Nephron progenitor cell (in vitro differentiated cells): ENCODE data around the gene IVD.

Experiments used
- DNase-seq: peaks from one replicate; pipeline ENCODE4 v3.0.0; 2021
- H3K27ac Mint-ChIP-seq: 2 replicates; pipeline ENCODE4 v1.8.0; 2021; ENCODE audit warnings: mild to moderate bottlenecking, moderate library complexity, mixed read lengths
- H3K27me3 Mint-ChIP-seq: 2 replicates; pipeline ENCODE4 v1.8.0; 2021; ENCODE audit warnings: mild to moderate bottlenecking, low read depth, mixed read lengths; ENCODE audit not compliant: poor library complexity
- H3K36me3 Mint-ChIP-seq: 2 replicates; pipeline ENCODE4 v1.8.0; 2021; ENCODE audit warnings: low read depth, mixed read lengths
- H3K4me1 Mint-ChIP-seq: 2 replicates; pipeline ENCODE4 v1.8.0; 2021; ENCODE audit warnings: mixed read lengths
- H3K4me3 Mint-ChIP-seq: 2 replicates; pipeline ENCODE4 v1.8.0; 2021; ENCODE audit warnings: mild to moderate bottlenecking, moderate library complexity, mixed read lengths
- H3K9me3 Mint-ChIP-seq: 2 replicates; pipeline ENCODE4 v1.8.0; 2021; ENCODE audit warnings: mild to moderate bottlenecking, moderate library complexity, mixed read lengths
- CTCF ChIP-seq: fragments of 200-600 bp; sonication (generic); IDR thresholded peaks from 2 replicates; pipeline ENCODE4 v1.5.0; 2021; ENCODE audit warnings: antibody characterized with exemption

Gene IVD

GRCh38 chr15:40409366-40409765 lies 3.8 kb downstream of the IVD start:
- TF ChIP-seq CTCF, result no peak
- Mint-ChIP-seq H3K4me1 (peaks cover 34% of the 10 kb centered on the region), H3K27ac (no peak overlapping the region), H3K36me3 (peaks cover 48% of the 10 kb centered on the region), H3K4me3 (no peak overlapping the region), H3K27me3 (no peaks in the 10 kb centered on the region), H3K9me3 (no peaks in the 10 kb centered on the region)
- no peak for DNase-seq

GRCh38 chr15:40410476-40410875 lies 4.9 kb downstream of the IVD start:
- no peak for DNase-seq
- TF ChIP-seq CTCF, result no peak
- Mint-ChIP-seq H3K9me3 (no peaks in the 10 kb centered on the region), H3K27ac (no peak overlapping the region), H3K4me1 (peaks cover 25% of the 10 kb centered on the region), H3K27me3 (no peaks in the 10 kb centered on the region), H3K36me3 (peaks cover 57% of the 10 kb centered on the region), H3K4me3 (no peak overlapping the region)

- Mint-ChIP-seq H3K9me3 (no peaks in the 10 kb centered on the region), H3K4me3 (no peak overlapping the region), H3K27me3 (no peaks in the 10 kb centered on the region), H3K36me3 (peaks cover 66% of the 10 kb centered on the region), H3K27ac (no peak overlapping the region), H3K4me1 (peaks cover 10% of the 10 kb centered on the region)
- DNase-seq, result no peak
- TF ChIP-seq CTCF, result no peak
These were observed 6.6 kb downstream of the IVD start for GRCh38 chr15:40412095-40412759.

- no peak for TF ChIP-seq CTCF
- Mint-ChIP-seq H3K4me3 (no peak overlapping the region), H3K27me3 (no peaks in the 10 kb centered on the region), H3K4me1 (peaks cover 2% of the 10 kb centered on the region), H3K36me3 (peaks cover 66% of the 10 kb centered on the region), H3K27ac (no peak overlapping the region), H3K9me3 (no peaks in the 10 kb centered on the region)
- no peak for DNase-seq
These were observed 7.4 kb downstream of the IVD start for GRCh38 chr15:40413036-40413435.

GRCh38 chr15:40414816-40415215 lies 9.2 kb downstream of the IVD start:
- no peak for DNase-seq
- H3K4me1 Mint-ChIP-seq, result no peaks in the 10 kb centered on the region
- no peaks in the 10 kb centered on the region for H3K27me3 Mint-ChIP-seq
- H3K4me3 Mint-ChIP-seq, result no peak overlapping the region
- H3K36me3 Mint-ChIP-seq, result peaks cover 65% of the 10 kb centered on the region
- H3K9me3 Mint-ChIP-seq, result no peaks in the 10 kb centered on the region
- TF ChIP-seq CTCF, result no peak
- no peak overlapping the region for H3K27ac Mint-ChIP-seq

- Mint-ChIP-seq H3K27ac (no peak overlapping the region), H3K9me3 (no peaks in the 10 kb centered on the region), H3K4me1 (no peaks in the 10 kb centered on the region), H3K36me3 (peaks cover 61% of the 10 kb centered on the region), H3K4me3 (no peak overlapping the region), H3K27me3 (no peaks in the 10 kb centered on the region)
- no peak for TF ChIP-seq CTCF
- no peak for DNase-seq
These were observed 9.6 kb downstream of the IVD start for GRCh38 chr15:40415226-40415625.
